ENCODE measurements around the gene DNAL4. TPM values are rescaled to one million over a fixed set of nuclear protein-coding genes. Genes with fewer than 3 reads are reported as not detected.

Gene DNAL4
- polyA plus RNA-seq, 1 experiment: 12.6 TPM

DNA sequence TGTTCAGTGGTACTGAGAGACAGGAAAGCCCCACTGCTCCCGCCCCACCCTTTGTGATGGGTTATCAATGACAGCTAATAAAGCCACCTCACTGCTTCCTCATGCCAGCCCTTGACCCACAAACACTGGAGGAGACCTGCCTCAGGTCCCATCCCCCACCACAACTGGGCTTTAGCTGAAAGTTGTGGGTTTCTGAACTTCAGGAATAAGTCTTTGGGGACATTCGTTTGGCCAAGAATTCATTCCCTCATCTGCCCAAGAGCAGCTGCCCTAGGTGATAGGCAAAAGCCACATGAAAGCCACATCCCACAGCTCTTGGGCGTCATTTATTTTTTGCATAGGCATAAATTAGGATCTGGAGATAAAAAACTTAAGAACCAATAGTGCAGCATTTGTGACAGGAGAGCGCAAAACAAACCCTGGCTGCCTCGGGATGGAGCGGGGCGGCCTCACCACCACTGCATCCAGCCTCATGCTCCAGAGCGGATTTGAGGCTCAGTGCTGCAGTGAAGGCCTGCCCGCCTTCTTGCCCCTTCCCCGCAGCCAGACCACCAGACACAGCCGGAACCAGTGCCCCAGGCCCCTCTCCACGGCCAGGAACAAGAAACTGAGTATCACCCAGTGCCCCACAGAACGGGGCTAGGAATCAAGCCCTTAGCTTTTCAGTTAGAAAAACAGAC, 59.4 kb downstream of the DNAL4 start:
- peak overlapping the region; percentile 74 for H3K27ac ChIP-seq (ENCODE audit: low read depth, low read length)

DNA sequence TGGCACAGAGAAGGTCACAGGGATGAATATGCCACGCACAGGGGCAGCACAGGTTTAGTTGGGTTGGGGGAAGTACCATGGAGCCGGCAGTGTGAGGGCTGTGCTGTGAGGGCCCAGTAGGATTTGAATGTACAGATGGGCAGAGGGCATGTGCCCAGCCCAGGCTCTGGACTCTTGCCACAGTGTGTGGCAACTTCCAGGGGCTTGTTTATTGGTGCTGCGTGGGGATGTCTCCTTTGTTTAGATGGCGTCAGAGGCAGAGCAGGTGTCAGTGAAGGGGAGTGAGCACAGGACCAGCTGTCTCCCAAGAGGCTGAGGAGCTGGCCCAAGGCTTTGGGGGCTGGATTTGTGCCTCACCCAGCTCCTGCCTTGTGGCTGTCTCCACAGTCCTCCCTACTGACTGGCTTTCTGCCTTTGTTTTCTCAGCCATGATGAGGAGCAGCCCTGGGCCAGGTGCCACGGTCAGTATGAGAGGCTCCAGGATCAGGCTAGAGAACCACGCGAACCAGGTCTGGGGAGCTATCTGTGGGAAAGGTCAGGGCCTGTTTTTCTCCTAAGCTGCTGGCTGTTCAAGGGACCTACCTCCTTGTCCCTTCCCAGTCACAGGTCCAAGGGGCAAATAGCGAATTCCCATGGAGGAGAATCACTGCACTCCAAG, 60.1 kb downstream of the DNAL4 start:
- TF ChIP-seq, protein P1, sequence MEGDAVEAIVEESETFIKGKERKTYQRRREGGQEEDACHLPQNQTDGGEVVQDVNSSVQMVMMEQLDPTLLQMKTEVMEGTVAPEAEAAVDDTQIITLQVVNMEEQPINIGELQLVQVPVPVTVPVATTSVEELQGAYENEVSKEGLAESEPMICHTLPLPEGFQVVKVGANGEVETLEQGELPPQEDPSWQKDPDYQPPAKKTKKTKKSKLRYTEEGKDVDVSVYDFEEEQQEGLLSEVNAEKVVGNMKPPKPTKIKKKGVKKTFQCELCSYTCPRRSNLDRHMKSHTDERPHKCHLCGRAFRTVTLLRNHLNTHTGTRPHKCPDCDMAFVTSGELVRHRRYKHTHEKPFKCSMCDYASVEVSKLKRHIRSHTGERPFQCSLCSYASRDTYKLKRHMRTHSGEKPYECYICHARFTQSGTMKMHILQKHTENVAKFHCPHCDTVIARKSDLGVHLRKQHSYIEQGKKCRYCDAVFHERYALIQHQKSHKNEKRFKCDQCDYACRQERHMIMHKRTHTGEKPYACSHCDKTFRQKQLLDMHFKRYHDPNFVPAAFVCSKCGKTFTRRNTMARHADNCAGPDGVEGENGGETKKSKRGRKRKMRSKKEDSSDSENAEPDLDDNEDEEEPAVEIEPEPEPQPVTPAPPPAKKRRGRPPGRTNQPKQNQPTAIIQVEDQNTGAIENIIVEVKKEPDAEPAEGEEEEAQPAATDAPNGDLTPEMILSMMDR (IDR thresholded peaks at IDR 0.05; ENCODE audit: low read depth, low read length): no peak
- CTCF ChIA-PET: interaction anchor here (1.1 to 2.9 kb wide), 4 partner anchors 9 to 35 kb away, joined by 3 to 19 read pairs (median 4); no protein-coding TSS in a partner anchor
- DNase-seq (ENCODE audit: low read depth, low spot score): peak; percentile 32
- Histone ChIP-seq H3K9me3 (ENCODE audit: control insufficient read depth, insufficient read depth, low read length) (no peaks in the 10 kb centered on the region; the same call in 1 of the 2 replicates), H3K27me3 (ENCODE audit: control insufficient read depth, insufficient read depth, low read length) (no peaks in the 10 kb centered on the region), H3K4me3 (ENCODE audit: low read depth, low read length) (no peak overlapping the region), H3K27ac (ENCODE audit: low read depth, low read length) (peak overlapping the region; percentile 74)
- POLR2A ChIA-PET: interaction anchor here (0.9 to 1.3 kb wide), 2 partner anchors 15 to 28 kb away, joined by 3 to 4 read pairs; partner anchors contain the start of gene GTPBP1

More for the DNA sequence above, 59.4 kb downstream of the DNAL4 start:
- H3K4me3 ChIP-seq (ENCODE audit: low read depth, low read length): no peak overlapping the region
- ChIA-PET CTCF (interaction anchor here (2.9 kb wide), 1 partner anchor 10 kb away, joined by 19 read pairs; no protein-coding TSS in a partner anchor), POLR2A (interaction anchor here (0.9 kb wide), 1 partner anchor 16 kb away, joined by 3 read pairs; no protein-coding TSS in a partner anchor)
- TF ChIP-seq, protein P1 (IDR thresholded peaks at IDR 0.05; ENCODE audit: low read depth, low read length): no peak
- H3K9me3 ChIP-seq (ENCODE audit: control insufficient read depth, insufficient read depth, low read length): no peaks in the 10 kb centered on the region; the same call in 1 of the 2 replicates
- H3K27me3 ChIP-seq (ENCODE audit: control insufficient read depth, insufficient read depth, low read length): no peaks in the 10 kb centered on the region
- DNase-seq (ENCODE audit: low read depth, low spot score): no peak

DNA sequence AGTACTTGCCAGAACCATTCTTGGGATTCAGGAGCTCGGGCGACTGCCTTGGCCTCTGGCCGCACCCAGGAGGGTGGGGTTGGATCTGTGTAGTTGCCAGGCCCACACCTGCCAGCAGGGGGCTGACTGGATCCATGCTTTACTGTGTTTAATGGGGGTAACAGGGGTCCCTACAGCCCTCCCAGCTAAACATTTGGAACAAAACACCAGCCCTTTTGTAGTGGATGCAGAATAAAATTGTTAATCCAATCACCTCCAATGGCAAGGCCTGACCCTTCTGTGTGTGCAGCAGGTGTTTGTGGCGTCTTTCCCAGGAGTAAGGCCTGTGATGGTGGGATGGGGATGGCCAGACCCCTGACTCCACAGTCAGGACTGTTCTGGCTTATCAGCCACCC, 60.6 kb downstream of the DNAL4 start:
- Histone ChIP-seq H3K27me3 (ENCODE audit: control insufficient read depth, insufficient read depth, low read length) (no peaks in the 10 kb centered on the region), H3K27ac (ENCODE audit: low read depth, low read length) (peak overlapping the region; percentile 31), H3K9me3 (ENCODE audit: control insufficient read depth, insufficient read depth, low read length) (no peaks in the 10 kb centered on the region; the same call in 1 of the 2 replicates), H3K4me3 (ENCODE audit: low read depth, low read length) (no peak overlapping the region)
- ChIA-PET CTCF (interaction anchor here (0.9 to 2.9 kb wide), 5 partner anchors 9 to 36 kb away, joined by 3 to 19 read pairs (median 3); no protein-coding TSS in a partner anchor), POLR2A (interaction anchor here (0.9 to 1.3 kb wide), 2 partner anchors 14 to 28 kb away, joined by 3 to 4 read pairs; partner anchors contain the start of gene GTPBP1)
- TF ChIP-seq, protein P1 (IDR thresholded peaks at IDR 0.05; ENCODE audit: low read depth, low read length): peak; percentile 76
- no peak for DNase-seq (ENCODE audit: low read depth, low spot score)

DNA sequence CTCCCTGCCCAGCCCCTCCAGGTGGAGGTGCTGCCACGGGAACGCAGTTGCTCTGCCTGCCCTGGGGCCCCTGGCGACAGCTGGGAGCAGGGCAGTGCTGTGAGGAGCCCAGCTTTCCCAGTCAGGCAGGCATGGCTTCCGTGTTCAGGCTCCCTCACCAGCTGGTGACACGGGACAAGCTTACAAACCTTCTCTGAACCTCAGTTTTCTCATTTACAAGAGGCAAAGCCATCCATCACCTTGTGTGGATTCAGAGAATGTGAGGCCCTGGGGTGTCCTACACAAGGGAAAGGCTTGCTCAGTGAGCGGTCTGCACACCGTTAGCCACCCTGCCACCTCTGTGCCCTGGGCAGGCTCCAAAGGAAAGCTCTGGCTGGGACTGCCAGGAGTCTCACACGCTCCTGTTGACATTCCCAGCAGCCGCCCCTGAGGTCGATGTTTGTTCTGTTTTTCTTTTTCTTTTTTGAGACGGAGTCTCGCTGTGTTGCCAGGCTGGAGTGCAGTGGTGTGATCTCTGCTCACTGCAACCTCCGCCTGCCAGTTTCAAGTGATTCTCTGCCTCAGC, 61.6 kb downstream of the DNAL4 start:
- TF ChIP-seq, protein P1 (IDR thresholded peaks at IDR 0.05; ENCODE audit: low read depth, low read length): no peak
- no peak for DNase-seq (ENCODE audit: low read depth, low spot score)
- Histone ChIP-seq H3K27ac (ENCODE audit: low read depth, low read length) (peak overlapping the region; percentile 21), H3K27me3 (ENCODE audit: control insufficient read depth, insufficient read depth, low read length) (no peaks in the 10 kb centered on the region), H3K9me3 (ENCODE audit: control insufficient read depth, insufficient read depth, low read length) (no peaks in the 10 kb centered on the region; the same call in 1 of the 2 replicates), H3K4me3 (ENCODE audit: low read depth, low read length) (no peak overlapping the region)
- CTCF ChIA-PET: interaction anchor here (0.9 to 1.3 kb wide), 2 partner anchors 11 to 13 kb away, joined by 3 to 4 read pairs; no protein-coding TSS in a partner anchor
- POLR2A ChIA-PET: interaction anchor here (0.5 to 0.7 kb wide), 2 partner anchors 28 to 29 kb away, joined by 3 to 5 read pairs; no protein-coding TSS in a partner anchor
